Osteoblast (primary cell): ENCODE results near the gene HIRA. TPM values are rescaled to one million over a fixed set of nuclear protein-coding genes. Genes with fewer than 3 reads are reported as not detected.

ENCODE experiments used
- DNase-seq: peaks from one replicate; pipeline ENCODE4 v3.0.0; 2011; ENCODE audit warnings: low spot score, mixed read lengths; ENCODE audit not compliant: insufficient read length; ENCODE audit errors: missing footprints
- H2AFZ ChIP-seq: 2 replicates; pipeline ENCODE4 v1.6.0; 2011; ENCODE audit warnings: mild to moderate bottlenecking, low read length
- H3K27ac ChIP-seq: 2 replicates; pipeline ENCODE4 v1.5.1; 2011; ENCODE audit warnings: mild to moderate bottlenecking, low read depth, low read length, moderate library complexity
- H3K27me3 ChIP-seq: 2 replicates; pipeline ENCODE4 v1.6.0; 2012; ENCODE audit warnings: mild to moderate bottlenecking, control low read depth, inconsistent platforms, low read length, moderate library complexity; ENCODE audit not compliant: insufficient read depth
- H3K36me3 ChIP-seq: 2 replicates; pipeline ENCODE4 v1.5.1; 2011; ENCODE audit warnings: mild to moderate bottlenecking, low read length, control low read depth, moderate library complexity; ENCODE audit not compliant: insufficient read depth
- H3K4me1 ChIP-seq: 2 replicates; pipeline ENCODE4 v1.5.1; 2011; ENCODE audit warnings: mild to moderate bottlenecking, low read length, control low read depth, moderate library complexity; ENCODE audit not compliant: insufficient read depth
- H3K4me2 ChIP-seq: 2 replicates; pipeline ENCODE4 v1.6.0; 2011; ENCODE audit warnings: mild to moderate bottlenecking, low read length; ENCODE audit not compliant: insufficient read depth
- H3K4me3 ChIP-seq: fragments of 200-600 bp; sonication (generic); 3 replicates; pipeline ENCODE4 v1.5.1; 2012; ENCODE audit warnings: mild to moderate bottlenecking, low read length, inconsistent platforms; ENCODE audit not compliant: insufficient read depth
- H3K79me2 ChIP-seq: 2 replicates; pipeline ENCODE4 v1.6.0; 2012; ENCODE audit warnings: mild to moderate bottlenecking, low read length, control low read depth, inconsistent platforms; ENCODE audit not compliant: insufficient read depth
- H3K9me3 ChIP-seq: 2 replicates; pipeline ENCODE4 v1.5.1; 2011; ENCODE audit warnings: low read depth, low read length, control low read depth
- H4K20me1 ChIP-seq: 2 replicates; pipeline ENCODE4 v1.6.0; 2012; ENCODE audit warnings: mild to moderate bottlenecking, low read length, control low read depth; ENCODE audit not compliant: insufficient read depth
- total RNA-seq: library from RNA; depleted of rRNA; stranded (reverse); fragments of >200 nt; gene quantifications from 2 replicates; pipeline ENCODE4 v1.2.3, GENCODE V29; 2012
- TF ChIP-seq, protein P1 (sequence below): IDR thresholded peaks from 2 replicates; pipeline ENCODE4 v1.5.1; 2011; ENCODE audit warnings: mild to moderate bottlenecking, low read depth, low read length, moderate library complexity; ENCODE audit errors: extremely low read depth

Gene HIRA
- total RNA-seq, 1 donor, result 22.1 TPM

- Histone ChIP-seq H3K9me3 (no peaks in the 10 kb centered on the region), H2AFZ (no peak overlapping the region), H3K79me2 (peaks cover 30% of the 10 kb centered on the region), H4K20me1 (peaks cover 3% of the 10 kb centered on the region), H3K4me1 (peaks cover 13% of the 10 kb centered on the region), H3K4me2 (no peak overlapping the region), H3K27me3 (no peaks in the 10 kb centered on the region), H3K4me3 (no peak overlapping the region), H3K27ac (no peak overlapping the region), H3K36me3 (peaks cover 46% of the 10 kb centered on the region)
- no peak for DNase-seq
- TF ChIP-seq, protein P1, sequence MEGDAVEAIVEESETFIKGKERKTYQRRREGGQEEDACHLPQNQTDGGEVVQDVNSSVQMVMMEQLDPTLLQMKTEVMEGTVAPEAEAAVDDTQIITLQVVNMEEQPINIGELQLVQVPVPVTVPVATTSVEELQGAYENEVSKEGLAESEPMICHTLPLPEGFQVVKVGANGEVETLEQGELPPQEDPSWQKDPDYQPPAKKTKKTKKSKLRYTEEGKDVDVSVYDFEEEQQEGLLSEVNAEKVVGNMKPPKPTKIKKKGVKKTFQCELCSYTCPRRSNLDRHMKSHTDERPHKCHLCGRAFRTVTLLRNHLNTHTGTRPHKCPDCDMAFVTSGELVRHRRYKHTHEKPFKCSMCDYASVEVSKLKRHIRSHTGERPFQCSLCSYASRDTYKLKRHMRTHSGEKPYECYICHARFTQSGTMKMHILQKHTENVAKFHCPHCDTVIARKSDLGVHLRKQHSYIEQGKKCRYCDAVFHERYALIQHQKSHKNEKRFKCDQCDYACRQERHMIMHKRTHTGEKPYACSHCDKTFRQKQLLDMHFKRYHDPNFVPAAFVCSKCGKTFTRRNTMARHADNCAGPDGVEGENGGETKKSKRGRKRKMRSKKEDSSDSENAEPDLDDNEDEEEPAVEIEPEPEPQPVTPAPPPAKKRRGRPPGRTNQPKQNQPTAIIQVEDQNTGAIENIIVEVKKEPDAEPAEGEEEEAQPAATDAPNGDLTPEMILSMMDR, result no peak
Observed at GRCh38 chr22:19449422-19449767, 17.9 kb upstream of the HIRA start.

- Histone ChIP-seq H2AFZ (no peak overlapping the region), H3K4me1 (peaks cover 13% of the 10 kb centered on the region), H3K27me3 (no peaks in the 10 kb centered on the region), H3K4me3 (no peak overlapping the region), H3K79me2 (peaks cover 35% of the 10 kb centered on the region), H3K4me2 (peak overlapping the region; percentile 99), H3K27ac (no peak overlapping the region), H4K20me1 (peaks cover 8% of the 10 kb centered on the region), H3K9me3 (no peaks in the 10 kb centered on the region), H3K36me3 (peaks cover 46% of the 10 kb centered on the region)
- no peak for DNase-seq
- TF ChIP-seq, protein P1, result no peak
Observed at GRCh38 chr22:19448739-19449421, 17.3 kb upstream of the HIRA start.

- H3K9me3 ChIP-seq, result no peaks in the 10 kb centered on the region
- peak overlapping the region; percentile 91 for H3K4me3 ChIP-seq
- H4K20me1 ChIP-seq, result peaks cover 9% of the 10 kb centered on the region
- TF ChIP-seq, protein P1, result no peak
- peaks cover 42% of the 10 kb centered on the region for H3K79me2 ChIP-seq
- H3K4me2 ChIP-seq, result peak overlapping the region; percentile 99
- H3K27me3 ChIP-seq, result no peaks in the 10 kb centered on the region
- peak overlapping the region; percentile 87 for H3K27ac ChIP-seq
- DNase-seq, result peak; percentile 97
- H3K36me3 ChIP-seq, result peaks cover 46% of the 10 kb centered on the region
- peaks cover 13% of the 10 kb centered on the region for H3K4me1 ChIP-seq
- H2AFZ ChIP-seq, result peak overlapping the region; percentile 90
Observed at GRCh38 chr22:19448076-19448607, 16.6 kb upstream of the HIRA start.

GRCh38 chr22:19447330-19448075, 16.0 kb upstream of the HIRA start, which contains the start of gene C22orf39:
Gene C22orf39, minus strand, starts transcription at chr22:19447711. Its CDS starts 23 bp downstream, at chr22:19447688.
- peaks cover 41% of the 10 kb centered on the region for H3K36me3 ChIP-seq
- peak within 1 kb of the TSS; percentile 87 for H3K27ac ChIP-seq
- peak within 1 kb of the TSS; percentile 91 for H3K4me3 ChIP-seq
- H3K27me3 ChIP-seq, result no peaks in the 10 kb centered on the region
- peaks cover 13% of the 10 kb centered on the region for H3K4me1 ChIP-seq
- peak within 1 kb of the TSS; percentile 99 for H3K4me2 ChIP-seq
- H4K20me1 ChIP-seq, result peaks cover 9% of the 10 kb centered on the region
- TF ChIP-seq, protein P1, result no peak
- DNase-seq, result peak; percentile 99
- peaks cover 48% of the 10 kb centered on the region for H3K79me2 ChIP-seq
- H3K9me3 ChIP-seq, result no peaks in the 10 kb centered on the region
- H2AFZ ChIP-seq, result peak within 1 kb of the TSS; percentile 90
